Panc1 (cell line): ENCODE measurements around the gene LLGL1. TPM values are rescaled to one million over a fixed set of nuclear protein-coding genes. Genes with fewer than 3 reads are reported as not detected.

Experiments
- ATAC-seq: fragments of 200-7000 bp; cut with Tn5 transposase; 2 replicates; pipeline ENCODE4 v1.9.1; 2020; ENCODE audit warnings: mild to moderate bottlenecking, moderate library complexity
- BruUV-seq: library from RNA; stranded (reverse); fragments of 400-500 nt; replicated peaks from 2 replicates; lab custom pipeline; 2021; lab: Mats Ljungman, UMichigan
- CTCF ChIA-PET: fragments of 300-600 bp; sonication (Branson Sonifier 250); formaldehyde crosslinking; loops from one replicate; lab custom pipeline; 2022; ENCODE audit warnings: antibody characterized with exemption; lab: Charles Lee
- POLR2A ChIA-PET: fragments of 300-600 bp; sonication (Branson Sonifier 250); formaldehyde crosslinking; loops from one replicate; lab custom pipeline; 2022; ENCODE audit warnings: antibody characterized with exemption; lab: Charles Lee
- DNase-seq: peaks from one replicate; pipeline ENCODE4 v3.0.0-alpha.2; 2010; ENCODE audit warnings: low read depth, low spot score
- H3K27ac ChIP-seq: 2 replicates; pipeline ENCODE4 v1.5.1; 2011; ENCODE audit warnings: mild to moderate bottlenecking, low read length, inconsistent platforms
- H3K27me3 ChIP-seq: fragments of 200-500 bp; sonication (Bioruptor generic); 2 replicates; pipeline ENCODE4 v1.6.0; 2014; ENCODE audit warnings: low read length, inconsistent platforms; ENCODE audit not compliant: control insufficient read depth, insufficient read depth
- H3K36me3 ChIP-seq: fragments of 200-500 bp; sonication (Bioruptor generic); 2 replicates; pipeline ENCODE4 v1.5.1; 2014; ENCODE audit warnings: inconsistent platforms, mild to moderate bottlenecking, low read length, moderate library complexity; ENCODE audit not compliant: control insufficient read depth, insufficient read depth
- H3K4me1 ChIP-seq: 2 replicates; pipeline ENCODE4 v1.5.1; 2011; ENCODE audit warnings: inconsistent platforms, mild to moderate bottlenecking, low read length, moderate library complexity; ENCODE audit not compliant: control insufficient read depth, insufficient read depth
- H3K4me3 ChIP-seq, 2 experiments: 2 replicates each; pipeline ENCODE4 v1.5.1; 2011 to 2012; ENCODE audit warnings: low read depth in 2 of 2, low read length in 2 of 2, mild to moderate bottlenecking in 2 of 2, inconsistent platforms in 1 of 2, moderate library complexity in 1 of 2
- H3K9me3 ChIP-seq: fragments of 200-500 bp; sonication (Bioruptor generic); 2 replicates; pipeline ENCODE4 v1.5.1; 2014; ENCODE audit warnings: low read depth, mild to moderate bottlenecking, inconsistent platforms, low read length, moderate library complexity; ENCODE audit not compliant: control insufficient read depth, insufficient read depth
- POLR2AphosphoS5 ChIP-seq: IDR thresholded peaks from 2 replicates; pipeline ENCODE4 v1.6.1; 2012; ENCODE audit warnings: mild to moderate bottlenecking, low read depth, low read length, moderate library complexity
- SIN3A ChIP-seq: IDR thresholded peaks from 2 replicates; pipeline ENCODE4 v1.6.1; 2012; ENCODE audit warnings: low read depth, mild to moderate bottlenecking, low read length, moderate library complexity, borderline replicate concordance; ENCODE audit not compliant: insufficient read depth
- TCF7L2 ChIP-seq: IDR thresholded peaks from 2 replicates; pipeline ENCODE4 v1.6.1; 2011; ENCODE audit warnings: mild to moderate bottlenecking, low read depth, low read length, inconsistent platforms
- in situ Hi-C: cut with HindIII; loops from 2 replicates; pipeline ENCODE4 v1.10.0; 2016; ENCODE audit warnings: low sequenced_read_pairs, low pct_unique_long_range_greater_than_20kb
- intact Hi-C: fragments of 100-400 bp; cut with micrococcal nuclease; formaldehyde crosslinking; loops from one replicate; pipeline ENCODE4 v1.10.0; 2022; ENCODE audit not compliant: unreplicated experiment
- total RNA-seq: library from RNA; stranded (reverse); gene quantifications from one replicate; pipeline ENCODE4 v1.2.1, GENCODE V29; 2021; ENCODE audit not compliant: unreplicated experiment
- TF ChIP-seq, protein P1 (sequence below): fragments of 450-650 bp; IDR thresholded peaks from 2 replicates; pipeline ENCODE4 v1.5.1; 2017; ENCODE audit warnings: mild to moderate bottlenecking
- TF ChIP-seq, protein P2 (sequence below), 2 experiments: IDR thresholded peaks; 2 replicates each; pipeline ENCODE4 v1.6.1; 2011 to 2012; ENCODE audit warnings: low read depth in 2 of 2, control low read depth in 1 of 2, low read length in 1 of 2, mild to moderate bottlenecking in 1 of 2, moderate library complexity in 1 of 2; ENCODE audit not compliant: insufficient read depth in 1 of 2

Gene LLGL1
- total RNA-seq, 1 experiment from 2014 or later = 18.4 TPM

DNA sequence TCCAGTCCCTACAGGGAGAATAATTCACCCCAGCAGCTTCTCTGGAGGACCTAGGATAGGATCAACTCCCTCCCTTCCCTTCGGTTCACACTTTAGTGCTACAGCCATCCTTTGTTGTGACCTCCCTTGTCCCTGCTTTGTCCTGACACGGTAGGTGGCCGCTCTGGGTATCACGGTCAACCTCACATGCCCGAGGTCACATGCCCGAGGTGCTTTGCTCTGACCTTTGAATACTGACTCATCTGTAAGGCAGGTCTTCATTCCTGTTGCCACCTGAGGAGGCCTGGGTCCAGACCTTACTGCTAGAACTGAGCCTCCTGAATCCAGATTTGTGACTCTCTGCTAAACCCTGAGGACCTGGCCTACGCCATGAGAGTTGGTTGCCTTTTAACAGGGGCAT is 22.1 kb upstream of the LLGL1 start:
- H3K9me3 ChIP-seq = no peaks in the 10 kb centered on the region
- no peak overlapping the region for H3K4me3 ChIP-seq
- intact Hi-C loops (no loop called here), in situ Hi-C loops (no loop called here)
- no peak for DNase-seq
- TF ChIP-seq POLR2AphosphoS5 (no peak), SIN3A (no peak), TCF7L2 (no peak)
- TF ChIP-seq, protein P1, sequence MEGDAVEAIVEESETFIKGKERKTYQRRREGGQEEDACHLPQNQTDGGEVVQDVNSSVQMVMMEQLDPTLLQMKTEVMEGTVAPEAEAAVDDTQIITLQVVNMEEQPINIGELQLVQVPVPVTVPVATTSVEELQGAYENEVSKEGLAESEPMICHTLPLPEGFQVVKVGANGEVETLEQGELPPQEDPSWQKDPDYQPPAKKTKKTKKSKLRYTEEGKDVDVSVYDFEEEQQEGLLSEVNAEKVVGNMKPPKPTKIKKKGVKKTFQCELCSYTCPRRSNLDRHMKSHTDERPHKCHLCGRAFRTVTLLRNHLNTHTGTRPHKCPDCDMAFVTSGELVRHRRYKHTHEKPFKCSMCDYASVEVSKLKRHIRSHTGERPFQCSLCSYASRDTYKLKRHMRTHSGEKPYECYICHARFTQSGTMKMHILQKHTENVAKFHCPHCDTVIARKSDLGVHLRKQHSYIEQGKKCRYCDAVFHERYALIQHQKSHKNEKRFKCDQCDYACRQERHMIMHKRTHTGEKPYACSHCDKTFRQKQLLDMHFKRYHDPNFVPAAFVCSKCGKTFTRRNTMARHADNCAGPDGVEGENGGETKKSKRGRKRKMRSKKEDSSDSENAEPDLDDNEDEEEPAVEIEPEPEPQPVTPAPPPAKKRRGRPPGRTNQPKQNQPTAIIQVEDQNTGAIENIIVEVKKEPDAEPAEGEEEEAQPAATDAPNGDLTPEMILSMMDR = no peak
- TF ChIP-seq, protein P2, sequence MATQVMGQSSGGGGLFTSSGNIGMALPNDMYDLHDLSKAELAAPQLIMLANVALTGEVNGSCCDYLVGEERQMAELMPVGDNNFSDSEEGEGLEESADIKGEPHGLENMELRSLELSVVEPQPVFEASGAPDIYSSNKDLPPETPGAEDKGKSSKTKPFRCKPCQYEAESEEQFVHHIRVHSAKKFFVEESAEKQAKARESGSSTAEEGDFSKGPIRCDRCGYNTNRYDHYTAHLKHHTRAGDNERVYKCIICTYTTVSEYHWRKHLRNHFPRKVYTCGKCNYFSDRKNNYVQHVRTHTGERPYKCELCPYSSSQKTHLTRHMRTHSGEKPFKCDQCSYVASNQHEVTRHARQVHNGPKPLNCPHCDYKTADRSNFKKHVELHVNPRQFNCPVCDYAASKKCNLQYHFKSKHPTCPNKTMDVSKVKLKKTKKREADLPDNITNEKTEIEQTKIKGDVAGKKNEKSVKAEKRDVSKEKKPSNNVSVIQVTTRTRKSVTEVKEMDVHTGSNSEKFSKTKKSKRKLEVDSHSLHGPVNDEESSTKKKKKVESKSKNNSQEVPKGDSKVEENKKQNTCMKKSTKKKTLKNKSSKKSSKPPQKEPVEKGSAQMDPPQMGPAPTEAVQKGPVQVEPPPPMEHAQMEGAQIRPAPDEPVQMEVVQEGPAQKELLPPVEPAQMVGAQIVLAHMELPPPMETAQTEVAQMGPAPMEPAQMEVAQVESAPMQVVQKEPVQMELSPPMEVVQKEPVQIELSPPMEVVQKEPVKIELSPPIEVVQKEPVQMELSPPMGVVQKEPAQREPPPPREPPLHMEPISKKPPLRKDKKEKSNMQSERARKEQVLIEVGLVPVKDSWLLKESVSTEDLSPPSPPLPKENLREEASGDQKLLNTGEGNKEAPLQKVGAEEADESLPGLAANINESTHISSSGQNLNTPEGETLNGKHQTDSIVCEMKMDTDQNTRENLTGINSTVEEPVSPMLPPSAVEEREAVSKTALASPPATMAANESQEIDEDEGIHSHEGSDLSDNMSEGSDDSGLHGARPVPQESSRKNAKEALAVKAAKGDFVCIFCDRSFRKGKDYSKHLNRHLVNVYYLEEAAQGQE (IDR thresholded peaks at IDR 0.05; ENCODE audit: insufficient read depth in 1 of 2, low read depth in 2 of 2, low read length in 1 of 2) = no peak
- H3K4me1 ChIP-seq = no peaks in the 10 kb centered on the region
- H3K36me3 ChIP-seq = peaks cover 3% of the 10 kb centered on the region; the same call in 1 of the 2 replicates
- POLR2A ChIA-PET = no interaction called here
- BruUV-seq = no TSS peak
- H3K27me3 ChIP-seq = no peaks in the 10 kb centered on the region
- H3K27ac ChIP-seq = no peak overlapping the region
- CTCF ChIA-PET = no interaction called here
- ATAC-seq = peak; percentile 53; the same call in 1 of the 2 replicates

DNA sequence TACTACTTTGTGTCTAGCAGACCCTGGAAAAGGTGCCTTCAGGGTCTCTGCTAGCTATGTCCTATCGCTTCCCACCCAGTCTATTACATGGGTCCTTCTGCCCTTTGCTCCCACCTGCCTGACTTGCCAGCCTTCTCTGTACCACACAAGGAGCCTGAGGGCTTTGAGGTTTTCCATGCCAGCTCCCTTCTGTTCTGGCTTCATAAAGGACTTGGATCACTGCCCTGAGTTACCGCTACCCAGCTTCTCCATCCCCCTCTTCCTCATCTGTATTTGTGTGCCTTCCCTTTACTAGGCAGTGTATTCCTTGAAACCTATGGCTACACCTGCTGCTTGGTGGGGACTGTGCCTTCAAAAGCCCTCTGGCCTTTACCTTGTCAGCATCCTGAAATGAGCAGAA is 19.6 kb upstream of the LLGL1 start:
- TF ChIP-seq TCF7L2 (no peak), SIN3A (no peak), POLR2AphosphoS5 (no peak)
- TF ChIP-seq, protein P2 (IDR thresholded peaks at IDR 0.05; ENCODE audit: insufficient read depth in 1 of 2, low read depth in 2 of 2, low read length in 1 of 2) = no peak
- TF ChIP-seq, protein P1 = no peak
- Histone ChIP-seq H3K27ac (no peak overlapping the region), H3K9me3 (no peaks in the 10 kb centered on the region), H3K4me3 (no peak overlapping the region), H3K36me3 (peaks cover 7% of the 10 kb centered on the region; the same call in 1 of the 2 replicates), H3K4me1 (no peaks in the 10 kb centered on the region), H3K27me3 (no peaks in the 10 kb centered on the region)
- in situ Hi-C loops = no loop called here
- no peak for DNase-seq
- BruUV-seq = no TSS peak
- ChIA-PET POLR2A (no interaction called here), CTCF (no interaction called here)
- intact Hi-C loops = no loop called here
- no peak for ATAC-seq
